HEK293 (cell line): ENCODE measurements around the gene CYBA.
"Not testable (repeated sequence)": the region's sequence is repeated elsewhere in the genome, so short reads cannot be mapped to it uniquely, and the experiment has no call there.

ENCODE experiments used
- CTCF ChIA-PET: fragments of 350-600 bp; formaldehyde crosslinking; extraction: SDS; loops from one replicate; lab custom pipeline; 2021; ENCODE audit warnings: antibody characterized with exemption; lab: Yijun Ruan, JAX
- POLR2A ChIA-PET: fragments of 300-600 bp; formaldehyde crosslinking; extraction: SDS; loops from one replicate; lab custom pipeline; 2020; ENCODE audit warnings: antibody characterized with exemption, inconsistent platforms; lab: Yijun Ruan, JAX
- H3K27ac ChIP-seq: fragments of 200-500 bp; sonication (Bioruptor generic); 2 replicates; pipeline ENCODE4 v1.5.1; 2014; ENCODE audit warnings: low read depth, low read length, control low read depth, inconsistent platforms; ENCODE audit errors: extremely low read depth
- H3K36me3 ChIP-seq, 2 experiments: fragments of 200-500 bp in 1 of 2; sonication (Bioruptor generic) in 1 of 2; 1 replicate in 1 of 2; 2 replicates in 1 of 2; pipeline ENCODE4 v1.5.1; 2014 to 2017; ENCODE audit warnings: inconsistent platforms in 2 of 2, low read length in 2 of 2; ENCODE audit not compliant: control insufficient read depth in 2 of 2, insufficient read depth in 1 of 2
- H3K4me1 ChIP-seq: fragments of 200-500 bp; sonication (Bioruptor generic); 2 replicates; pipeline ENCODE4 v1.5.1; 2014; ENCODE audit warnings: mild to moderate bottlenecking, low read length, inconsistent platforms; ENCODE audit not compliant: control insufficient read depth, insufficient read depth
- H3K4me3 ChIP-seq: 2 replicates; pipeline ENCODE4 v1.5.1; 2011; ENCODE audit warnings: low read depth, mild to moderate bottlenecking, control low read depth, low read length, moderate library complexity
- H3K9me3 ChIP-seq: fragments of 200-500 bp; sonication (Bioruptor generic); 2 replicates; pipeline ENCODE4 v1.5.1; 2014; ENCODE audit warnings: low read depth, low read length, inconsistent platforms; ENCODE audit not compliant: control insufficient read depth, insufficient read depth
- REST ChIP-seq: fragments of 450-650 bp; formaldehyde crosslinking; IDR thresholded peaks from 2 replicates; pipeline ENCODE4 v1.5.1; 2016; ENCODE audit warnings: missing biosample characterization, missing genetic modification characterization
- ZBTB11 ChIP-seq: fragments of 450-650 bp; formaldehyde crosslinking; conservative IDR thresholded peaks from 2 replicates; pipeline ENCODE4 v1.5.1; 2016; ENCODE audit warnings: low read depth, missing biosample characterization, missing genetic modification characterization
- ZBTB21 ChIP-seq: fragments of 450-650 bp; formaldehyde crosslinking; IDR thresholded peaks from 2 replicates; pipeline ENCODE4 v1.5.1; 2017; ENCODE audit warnings: missing biosample characterization, missing genetic modification characterization
- ZBTB8A ChIP-seq: fragments of 450-650 bp; formaldehyde crosslinking; IDR thresholded peaks from 2 replicates; pipeline ENCODE4 v1.5.1; 2016; ENCODE audit warnings: missing biosample characterization, missing genetic modification characterization
- ZNF140 ChIP-seq: fragments of 450-650 bp; formaldehyde crosslinking; IDR thresholded peaks from 2 replicates; pipeline ENCODE4 v1.5.1; 2016; ENCODE audit warnings: missing biosample characterization, missing genetic modification characterization
- ZNF19 ChIP-seq: fragments of 450-650 bp; formaldehyde crosslinking; IDR thresholded peaks from 2 replicates; pipeline ENCODE4; 2016; ENCODE audit warnings: missing biosample characterization, missing genetic modification characterization, low read depth
- ZNF266 ChIP-seq: fragments of 450-650 bp; formaldehyde crosslinking; IDR thresholded peaks from 2 replicates; pipeline ENCODE4 v1.5.1; 2016; ENCODE audit warnings: missing biosample characterization, missing genetic modification characterization, low read depth
- ZNF394 ChIP-seq: fragments of 450-650 bp; formaldehyde crosslinking; IDR thresholded peaks from 2 replicates; pipeline ENCODE4 v1.5.1; 2016; ENCODE audit warnings: missing biosample characterization, missing genetic modification characterization, mild to moderate bottlenecking, moderate library complexity, borderline replicate concordance
- ZNF426 ChIP-seq: fragments of 450-650 bp; formaldehyde crosslinking; IDR thresholded peaks from 2 replicates; pipeline ENCODE4 v1.5.1; 2017; ENCODE audit warnings: missing biosample characterization, missing genetic modification characterization, mild to moderate bottlenecking, inconsistent platforms, moderate library complexity
- ZNF518A ChIP-seq: fragments of 450-650 bp; formaldehyde crosslinking; conservative IDR thresholded peaks from 2 replicates; pipeline ENCODE4 v1.5.1; 2016; ENCODE audit warnings: low read depth, missing biosample characterization, missing genetic modification characterization
- ZNF555 ChIP-seq: fragments of 450-650 bp; formaldehyde crosslinking; conservative IDR thresholded peaks from 2 replicates; pipeline ENCODE4 v1.5.1; 2017; ENCODE audit warnings: missing biosample characterization, mild to moderate bottlenecking, missing genetic modification characterization, inconsistent platforms
- ZNF558 ChIP-seq: fragments of 450-650 bp; formaldehyde crosslinking; IDR thresholded peaks from 2 replicates; pipeline ENCODE4 v1.5.1; 2016; ENCODE audit warnings: missing biosample characterization, missing genetic modification characterization
- ZNF560 ChIP-seq: fragments of 450-650 bp; formaldehyde crosslinking; IDR thresholded peaks from 2 replicates; pipeline ENCODE4 v1.5.1; 2017; ENCODE audit warnings: missing biosample characterization, missing genetic modification characterization, borderline replicate concordance
- ZNF623 ChIP-seq: fragments of 450-650 bp; formaldehyde crosslinking; IDR thresholded peaks from 2 replicates; pipeline ENCODE4 v1.5.1; 2016; ENCODE audit warnings: missing biosample characterization, missing genetic modification characterization
- ZNF629 ChIP-seq: fragments of 450-650 bp; formaldehyde crosslinking; IDR thresholded peaks from 2 replicates; pipeline ENCODE4 v1.5.1; 2017; ENCODE audit warnings: missing biosample characterization, missing genetic modification characterization
- ZNF654 ChIP-seq: fragments of 450-650 bp; formaldehyde crosslinking; IDR thresholded peaks from 2 replicates; pipeline ENCODE4 v1.5.1; 2016; ENCODE audit warnings: low read depth, missing biosample characterization, missing genetic modification characterization
- ZNF664 ChIP-seq: fragments of 450-650 bp; formaldehyde crosslinking; IDR thresholded peaks from 2 replicates; pipeline ENCODE4 v1.5.1; 2016; ENCODE audit warnings: missing biosample characterization, missing genetic modification characterization
- ZNF768 ChIP-seq: fragments of 450-650 bp; formaldehyde crosslinking; IDR thresholded peaks from 2 replicates; pipeline ENCODE4 v1.5.1; 2018; ENCODE audit warnings: missing biosample characterization, mild to moderate bottlenecking, missing genetic modification characterization
- ZXDB ChIP-seq: fragments of 450-650 bp; formaldehyde crosslinking; IDR thresholded peaks from 2 replicates; pipeline ENCODE4 v1.5.1; 2016; ENCODE audit warnings: missing biosample characterization, missing genetic modification characterization

CYBA gene

GRCh38 chr16:88669493-88669892 lies 18.6 kb upstream of the CYBA start:
- CTCF ChIA-PET, result interaction anchor here (1.4 kb wide), 1 partner anchor 18 kb away, joined by 9 read pairs; no protein-coding TSS in a partner anchor
- POLR2A ChIA-PET, result not testable (repeated sequence)
- 0 out of 2 replicates have a peak, but pooled peaks have one; percentile 18 for TF ChIP-seq ZNF768 (tag by site-specific recombination)
- TF ChIP-seq ZNF426 (tag by site-specific recombination), result peak; percentile 83
- TF ChIP-seq ZNF518A, result peak; percentile 79
- peak; percentile 68 for TF ChIP-seq ZNF664 (tag by site-specific recombination)
- peak; percentile 56; the same call in 1 of the 2 replicates for TF ChIP-seq ZNF266 (tag by site-specific recombination)
- 0 out of 2 replicates have a peak, but pooled peaks have one; percentile 50 for TF ChIP-seq ZNF558
- TF ChIP-seq ZBTB11 (tag by site-specific recombination), result peak; percentile 83
- 0 out of 2 replicates have a peak, but pooled peaks have one; percentile 19 for TF ChIP-seq ZNF629
- peak; percentile 58; the same call in 1 of the 2 replicates for TF ChIP-seq ZBTB8A
- peak; percentile 91 for TF ChIP-seq ZNF394 (tag by site-specific recombination)
- TF ChIP-seq ZBTB21 (tag by site-specific recombination), result 0 out of 2 replicates have a peak, but pooled peaks have one; percentile 41
- TF ChIP-seq ZNF654, result peak; percentile 23; the same call in 1 of the 2 replicates
- TF ChIP-seq ZXDB (tag by site-specific recombination), result peak; percentile 65
- TF ChIP-seq ZNF19 (tag by site-specific recombination), result 0 out of 2 replicates have a peak, but pooled peaks have one; percentile 35
- peak; percentile 64; the same call in 1 of the 2 replicates for TF ChIP-seq ZNF560
- peak; percentile 69; the same call in 1 of the 2 replicates for TF ChIP-seq ZNF140 (tag by site-specific recombination)
- peak; percentile 79 for TF ChIP-seq ZNF555 (tag by site-specific recombination)
- TF ChIP-seq REST (tag by site-specific recombination), result peak; percentile 43; the same call in 1 of the 2 replicates
- TF ChIP-seq ZNF623 (tag by site-specific recombination), result peak; percentile 71

More at GRCh38 chr16:88669493-88669892, 18.6 kb upstream of the CYBA start:
- H3K9me3 ChIP-seq, H3K36me3 ChIP-seq, H3K4me3 ChIP-seq, H3K4me1 ChIP-seq, H3K27ac ChIP-seq: not testable (repeated sequence)
